Heart left ventricle (tissue), 16 donors: ENCODE measurements around the gene PPM1F. TPM values are rescaled to one million over a fixed set of nuclear protein-coding genes. Genes with fewer than 3 reads are reported as not detected.

Experiments used
- ATAC-seq, 4 donors: fragments of 200-7000 bp; cut with Tn5 transposase; one replicate each; pipeline ENCODE4 v1.9.1; 2020 to 2022; ENCODE audit warnings: moderate library complexity in 4 of 4, mild to moderate bottlenecking in 3 of 4, moderate number of reproducible peaks in 1 of 4
- DNase-seq, 5 donors: peaks; one replicate each; pipeline ENCODE4 v3.0.0-alpha.2; 2020
- H3K27ac ChIP-seq, 12 donors: fragments of 200-600 bp; sonication (generic) in 4 of 12; one replicate each; pipeline versions ENCODE4 v1.5.0 to v1.8.0; 2016 to 2022; ENCODE audit warnings: mild to moderate bottlenecking in 2 of 12
- H3K27me3 ChIP-seq, 9 donors: fragments of 200-600 bp; sonication (generic) in 2 of 9; one replicate each; pipeline versions ENCODE4 v1.5.1 to v1.8.0; 2016 to 2022; ENCODE audit warnings: mild to moderate bottlenecking in 3 of 9
- H3K36me3 ChIP-seq, 9 donors: fragments of 200-600 bp; sonication (generic) in 2 of 9; one replicate each; pipeline versions ENCODE4 v1.5.0 to v1.8.0; 2018 to 2022; ENCODE audit warnings: mild to moderate bottlenecking in 2 of 9
- H3K4me1 ChIP-seq, 12 donors: fragments of 200-600 bp; sonication (generic) in 4 of 12; one replicate each; pipeline versions ENCODE4 v1.5.0 to v1.8.0; 2016 to 2022; ENCODE audit warnings: mild to moderate bottlenecking in 3 of 12
- H3K4me3 ChIP-seq, 12 donors: fragments of 200-600 bp; sonication (generic) in 4 of 12; one replicate each; pipeline versions ENCODE4 v1.5.0 to v1.8.0; 2017 to 2022; ENCODE audit warnings: mild to moderate bottlenecking in 9 of 12, moderate library complexity in 4 of 12
- H3K9me3 ChIP-seq, 12 donors: fragments of 200-600 bp; sonication (generic) in 4 of 12; one replicate each; pipeline versions ENCODE4 v1.5.0 to v1.8.0; 2016 to 2022; ENCODE audit warnings: mild to moderate bottlenecking in 1 of 12
- CTCF ChIP-seq, 12 donors: fragments of 200-600 bp; sonication (generic) in 4 of 12; IDR thresholded peaks; one replicate each; pipeline versions ENCODE4 v1.5.0 to v1.8.0; 2018 to 2022; ENCODE audit warnings: antibody characterized with exemption in 12 of 12, mild to moderate bottlenecking in 5 of 12
- POLR2A ChIP-seq, 2 donors: fragments of 450-650 bp; IDR thresholded peaks; one replicate each; pipeline ENCODE4 v1.6.1; 2017; ENCODE audit warnings: antibody characterized with exemption in 2 of 2, mild to moderate bottlenecking in 2 of 2, moderate library complexity in 2 of 2
- WGBS, 4 donors: extraction: QIAGEN DNeasy Blood & Tissue Kit in 2 of 4; methylation state at CpG; one replicate each; pipeline versions ENCODE4 v1.1.5 to v1.1.7; 2013 to 2018; 5-methylcytosine and 5-hydroxymethylcytosine counted together
- intact Hi-C, 10 donors: fragments of 100-400 bp; cut with DNase I; formaldehyde crosslinking; loops; one replicate each; pipeline versions ENCODE4 v1.11.1 to v1.14.2; 2022
- polyA plus RNA-seq, 2 donors: library from polyadenylated mRNA; stranded (reverse); fragments of 200-250 nt; gene quantifications; one replicate each; pipeline ENCODE4 v1.2.3, GENCODE V29; 2013
- total RNA-seq, 9 donors: library from RNA; depleted of rRNA in 2 of 9; stranded (reverse); fragments of >200 nt in 2 of 9; fragmentation: NEBNext Ultra II Directional in 3 of 9; extraction: Animal tissue kit (Norgen Biotek cat#: 25700) in 3 of 9; gene quantifications; one replicate each; pipeline versions ENCODE4 v1.1.0 to v1.2.4, GENCODE V29; 2016 to 2023
- donor health status: ischemic (EF 13 %, LVEDD 7.1; RV severe dilation, severe dysfunction).
- donor health status: healthy with polysubstance abuse.
- donor health status: DM: no; HTN: yes; CAD: no.
- donor health status: DM: no; HTN: no; CAD: no.
- donor health status: ischemic (EF 25% LVEDD 6.9; RV normal size, moderate dysfunction).
- donor health status: ischemic (EF 25% LVEDD 5.7; RV mildly dilated, moderate dysfunction).
- donor health status: healthy.
- donor health status: DM: yes; HTN: yes; CAD: no.
- donor health status: ischemic (EF 35%, LVEDD 5.7; RV mildly dilated, moderate dysfunction).
- donor health status: nonischemic (EF 11% LVEDD 7.7; RV severe dilation, severe dysfunction).
- donor health status: DM: yes; HTN: yes; CAD: no.
- donor health status: PGD.
- donor health status: ischemic (EF 29% LVEDD 5.4; RV normal size, mild dysfunction).
- donor health status: nonischemic (EF 23%, LVEDD 6.1; RV moderate dilation, normal function).

PPM1F gene
- total and polyA plus RNA-seq, 11 donors = 12.1 to 51.1 (median 20.2) TPM

GRCh38 chr22:21919526-21920307 lies 32.9 kb downstream of the PPM1F start:
- H3K36me3 ChIP-seq = peaks cover 0 to 36% (median 34%) of the 10 kb centered on the region in 9 donors
- 85 to 88% (median 87%) methylated on average over 13 to 20 of the region's 20 CpGs for WGBS, 4 donors
- no peak overlapping the region for H3K4me3 ChIP-seq
- H3K27me3 ChIP-seq = no peaks in the 10 kb centered on the region
- intact Hi-C loops = loop anchor here in 1 of 10 donors (10.0 kb wide), 1 partner anchor 45 kb away; no protein-coding TSS in a partner anchor
- ATAC-seq = no peak
- DNase-seq = no peak
- peaks cover 0 to 15% (median 6%) of the 10 kb centered on the region in 12 donors for H3K4me1 ChIP-seq
- H3K27ac ChIP-seq = no peak overlapping the region
- TF ChIP-seq CTCF (IDR thresholded peaks at IDR 0.05) (no peak), POLR2A (IDR thresholded peaks at IDR 0.05) (no peak)
- H3K9me3 ChIP-seq = no peaks in the 10 kb centered on the region

DNA sequence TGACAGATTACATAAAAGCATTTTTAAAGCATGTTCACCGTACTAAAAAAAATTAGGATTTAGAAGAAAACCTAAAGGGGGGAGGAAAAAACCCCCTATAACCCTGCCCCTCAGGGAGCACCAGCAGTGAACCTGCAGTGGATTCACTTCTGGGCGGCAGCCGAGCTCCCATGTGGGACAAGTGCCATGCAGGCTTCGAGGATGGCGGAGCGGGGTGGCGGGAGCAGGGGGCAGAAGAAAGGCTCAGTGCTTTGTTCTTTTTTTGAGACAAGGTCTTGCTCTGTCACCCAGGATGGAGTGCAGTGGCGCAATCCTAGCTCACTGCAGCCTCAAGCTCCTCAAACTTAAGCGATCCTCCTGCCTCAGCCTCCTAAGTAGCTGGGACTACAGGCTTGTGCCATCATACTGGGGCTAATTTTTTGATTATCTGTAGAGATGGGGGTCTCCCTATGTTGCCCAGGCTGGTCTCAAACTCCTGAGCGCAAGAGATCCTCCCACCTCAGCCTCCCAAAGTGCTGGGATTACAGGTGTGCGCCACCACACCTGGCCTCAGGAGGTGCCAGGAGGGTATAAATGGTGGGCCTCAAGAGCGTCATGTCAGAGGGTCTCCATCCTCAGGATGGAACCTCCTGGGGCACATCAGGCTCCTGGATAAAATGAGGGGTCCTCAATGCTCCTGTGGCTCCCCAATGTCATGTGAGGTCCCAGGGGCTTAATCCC lies 34.0 kb downstream of the PPM1F start:
- Histone ChIP-seq H3K36me3 (peaks cover 0 to 31% (median 26%) of the 10 kb centered on the region in 9 donors), H3K4me1 (peaks cover 0 to 15% (median 6%) of the 10 kb centered on the region in 12 donors), H3K9me3 (no peaks in the 10 kb centered on the region), H3K27ac (no peak overlapping the region), H3K4me3 (no peak overlapping the region), H3K27me3 (no peaks in the 10 kb centered on the region)
- DNase-seq (no peak), ATAC-seq (no peak)
- TF ChIP-seq CTCF (IDR thresholded peaks at IDR 0.05) (no peak), POLR2A (IDR thresholded peaks at IDR 0.05) (no peak)
- intact Hi-C loops = no loop called here
- WGBS, 4 donors = 91 to 96% (median 95%) methylated on average over 12 of the region's 12 CpGs

GRCh38 chr22:21917959-21918261 lies 34.7 kb downstream of the PPM1F start:
- Histone ChIP-seq H3K27me3 (no peaks in the 10 kb centered on the region), H3K9me3 (no peaks in the 10 kb centered on the region), H3K4me3 (no peak overlapping the region), H3K27ac (no peak overlapping the region), H3K36me3 (peaks cover 0 to 24% (median 20%) of the 10 kb centered on the region in 9 donors), H3K4me1 (peaks cover 0 to 15% (median 6%) of the 10 kb centered on the region in 12 donors)
- intact Hi-C loops = no loop called here
- ATAC-seq = peak in 1 of 4 donors; percentile 3
- no peak for DNase-seq
- no peak for TF ChIP-seq POLR2A (IDR thresholded peaks at IDR 0.05)
- no peak for TF ChIP-seq CTCF (IDR thresholded peaks at IDR 0.05)
- WGBS, 4 donors = 86 to 100% (median 90%) methylated on average over 5 to 6 of the region's 6 CpGs
